Thyroid gland (tissue), 4 donors: ENCODE measurements around the gene HBG1.

ENCODE experiments used
- CTCF ChIP-seq, 6 experiments: fragments of 200-600 bp in 3 of 6; fragments of 450-650 bp in 3 of 6; sonication (generic) in 3 of 6; IDR thresholded peaks; one replicate each; pipeline ENCODE4 v1.5.1; 2016 to 2019; ENCODE audit warnings: antibody characterized with exemption in 6 of 6, mild to moderate bottlenecking in 2 of 6, inconsistent platforms in 1 of 6, moderate library complexity in 1 of 6
- POLR2A ChIP-seq, 2 donors: fragments of 450-650 bp; IDR thresholded peaks; one replicate each; pipeline ENCODE4 v1.6.1; 2017; ENCODE audit warnings: antibody characterized with exemption in 2 of 2, mild to moderate bottlenecking in 2 of 2, moderate library complexity in 1 of 2

GRCh38 chr11:5281596-5281995 is 31.9 kb upstream of the HBG1 start:
- TF ChIP-seq CTCF (IDR thresholded peaks at IDR 0.05) (no peak), POLR2A (IDR thresholded peaks at IDR 0.05) (no peak)
